GM19238 (cell line): ENCODE measurements around the gene COX5A.
A peak's percentile ranks its signal among the peaks of the same experiment; 100 is the strongest.

Experiments
- DNase-seq: peaks from one replicate; pipeline ENCODE4 v3.0.0; 2011; ENCODE audit warnings: low spot score; ENCODE audit not compliant: insufficient read length

COX5A gene

DNA sequence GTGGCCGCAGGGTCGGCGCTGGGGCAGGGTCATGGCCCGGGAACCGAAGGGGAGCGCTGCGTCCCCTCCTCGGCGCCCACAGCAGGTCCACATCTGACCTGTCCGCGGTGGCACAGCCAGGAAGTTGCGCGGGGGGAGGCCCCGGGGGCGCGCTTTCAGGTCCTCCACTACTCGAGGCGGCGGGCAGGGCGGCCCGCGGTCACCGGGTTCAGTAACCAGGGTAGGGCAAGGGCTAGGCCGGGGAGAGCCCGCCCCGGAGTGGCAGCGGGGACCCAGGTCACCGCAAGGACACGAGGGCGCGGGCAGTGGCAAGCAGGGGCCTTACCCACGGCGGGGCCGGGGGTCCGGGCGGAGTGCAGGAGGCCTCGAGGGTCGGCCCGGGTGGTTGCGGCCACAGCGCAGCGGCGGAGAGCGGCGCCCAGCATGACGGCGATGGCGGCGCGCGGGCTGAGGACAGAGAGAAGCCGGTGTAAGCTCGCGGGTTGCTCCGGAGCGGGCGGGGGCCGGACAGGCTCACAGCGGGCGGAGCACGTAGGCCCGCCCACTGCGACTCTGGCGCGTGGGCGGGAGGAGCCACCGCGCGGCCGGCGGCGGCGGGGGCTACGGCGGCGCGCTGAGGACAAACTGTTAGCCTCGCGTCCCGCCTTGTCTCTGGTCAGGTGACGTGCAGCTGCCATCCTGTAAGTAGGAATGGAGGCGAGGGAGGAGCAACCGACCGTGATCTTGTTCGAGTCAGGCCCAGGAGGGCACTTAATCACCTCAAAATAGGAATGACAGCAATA lies at the start of gene COX5A:
TSS of gene COX5A (minus strand) at position 484 of the 782 bp plus-strand sequence. CDS start at position 425, 59 bp downstream.
- DNase-seq, result peak; percentile 76

DNA sequence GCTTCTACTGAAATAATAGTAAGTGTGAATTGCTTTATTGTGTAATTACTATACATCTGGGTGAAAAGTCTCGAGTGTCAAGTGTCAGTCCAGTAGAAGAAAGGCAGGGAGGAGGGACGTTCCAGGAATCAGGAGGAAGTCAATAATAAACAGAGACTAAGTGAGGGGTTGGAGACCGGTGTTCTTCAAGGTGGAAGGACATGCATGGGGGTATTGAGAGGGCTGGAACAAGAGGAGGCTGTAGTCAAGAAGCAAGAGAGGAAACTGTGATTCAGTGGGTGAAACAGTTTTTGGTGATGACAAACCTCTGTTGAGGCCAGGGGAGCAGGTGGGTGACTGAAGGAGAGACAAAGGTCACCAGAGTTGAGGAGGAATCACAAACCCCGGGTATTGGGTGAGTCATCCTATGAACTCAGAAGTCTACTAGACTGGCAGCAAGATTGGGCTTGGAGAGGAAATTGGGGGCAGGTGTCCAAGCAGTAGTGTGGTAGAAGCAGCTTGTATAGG lies 45.9 kb upstream of the COX5A start:
- DNase-seq, result no peak

- DNase-seq, result no peak
These were observed 44.3 kb upstream of the COX5A start for GRCh38 chr15:74982183-74982582.

- no peak for DNase-seq
These were observed 40.6 kb upstream of the COX5A start for GRCh38 chr15:74978503-74978902.

- DNase-seq, result no peak
These were observed 40.2 kb upstream of the COX5A start for GRCh38 chr15:74978077-74978476.

DNA sequence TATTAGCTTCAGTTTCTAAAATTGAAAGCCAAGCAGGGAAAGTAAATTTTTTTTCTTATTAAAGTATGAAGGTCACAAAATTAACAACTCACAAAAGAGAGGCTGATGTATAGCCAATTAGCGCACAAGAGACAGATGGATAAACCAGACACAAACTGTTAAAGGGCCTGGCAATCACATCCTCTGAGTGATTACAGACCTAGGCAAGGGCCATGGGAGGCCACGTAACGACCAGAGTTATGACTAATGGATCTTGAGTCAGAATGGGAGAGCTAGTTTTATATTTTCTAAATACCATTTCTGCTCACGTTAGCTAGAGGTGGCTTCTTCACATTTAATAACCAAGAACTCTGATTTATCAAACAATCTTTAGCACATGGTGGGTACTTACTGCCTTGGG lies 39.7 kb upstream of the COX5A start:
- DNase-seq, result no peak

DNA sequence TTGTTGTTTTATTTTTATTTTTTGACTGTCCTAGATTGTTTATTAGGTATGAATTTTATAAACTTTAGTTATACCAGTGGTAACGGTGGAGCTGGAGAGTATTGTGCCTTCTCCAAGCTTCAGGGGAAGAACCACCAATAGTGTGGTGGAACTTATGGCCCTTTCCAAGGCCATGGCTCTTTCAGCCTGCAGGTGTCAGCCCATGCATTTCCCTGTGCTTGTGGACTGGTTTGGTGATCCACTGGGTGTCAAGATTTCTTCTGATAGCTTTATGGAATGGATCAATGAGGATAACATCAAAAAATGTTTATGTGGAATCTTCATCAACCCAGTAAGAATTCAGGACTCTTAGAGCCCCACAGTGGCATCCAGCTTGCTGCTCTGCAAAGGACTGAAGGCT lies 38.3 kb upstream of the COX5A start:
- no peak for DNase-seq

GRCh38 chr15:74967670-74968069 lies 29.8 kb upstream of the COX5A start:
- DNase-seq, result no peak

DNA sequence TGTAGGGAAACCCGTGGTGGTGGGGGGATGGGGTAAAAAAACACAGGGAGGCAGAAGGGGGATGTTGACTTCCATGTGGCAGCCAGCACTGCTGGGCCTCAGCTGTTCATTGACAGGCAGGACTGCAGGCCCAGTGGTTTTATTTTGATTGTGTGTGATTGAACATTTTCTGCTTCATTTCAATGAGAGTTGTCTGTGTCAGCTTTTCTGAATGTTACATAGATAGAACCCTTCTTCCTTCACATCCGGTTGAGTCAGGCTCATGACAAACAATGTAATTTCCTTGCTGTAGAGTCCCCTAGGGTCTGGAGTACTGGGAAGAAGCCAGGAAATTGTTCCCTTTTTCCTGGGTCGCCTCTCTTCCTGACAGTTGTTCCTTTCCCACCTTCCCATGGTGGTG lies 26.9 kb upstream of the COX5A start:
- DNase-seq, result no peak

DNA sequence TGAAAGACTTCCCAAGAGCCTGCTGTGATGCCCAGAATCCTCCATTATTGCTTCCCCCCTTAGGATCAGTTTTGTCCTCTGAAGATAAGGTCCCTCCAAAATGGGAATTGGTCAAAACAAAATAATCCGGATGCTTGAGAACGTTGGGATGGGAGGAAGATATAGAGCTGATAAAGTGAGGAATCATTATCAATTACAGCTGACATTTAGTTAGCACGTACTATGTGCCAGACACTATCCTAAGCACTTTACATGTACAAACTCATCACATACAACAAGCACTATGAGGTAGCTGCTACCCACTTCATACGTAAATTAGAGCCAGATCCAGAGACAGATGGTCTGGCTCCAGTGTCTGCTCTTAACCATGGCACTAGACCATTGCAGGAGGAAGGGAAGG lies 25.3 kb upstream of the COX5A start:
- no peak for DNase-seq

DNA sequence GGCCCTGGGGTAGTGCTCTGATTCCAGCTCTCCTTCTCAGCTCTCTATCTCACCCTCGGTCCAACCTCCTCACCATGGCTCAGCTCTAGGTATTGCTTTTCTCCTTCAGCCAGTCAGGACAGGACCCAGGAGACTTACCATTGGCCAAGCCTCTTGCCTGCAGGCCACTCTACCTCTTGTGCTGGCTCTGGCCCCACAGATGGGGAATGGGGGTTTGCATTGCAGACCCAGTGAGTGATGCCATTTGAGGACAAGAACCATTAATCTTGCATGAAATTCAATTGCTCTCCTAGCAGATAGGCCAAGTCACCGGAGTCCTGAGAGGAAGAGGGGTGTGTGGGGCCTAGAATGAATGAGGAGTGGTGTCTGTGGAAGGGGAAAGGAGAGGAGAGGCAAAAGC lies 24.8 kb upstream of the COX5A start:
- no peak for DNase-seq

GRCh38 chr15:74962219-74962618 lies 24.3 kb upstream of the COX5A start:
- DNase-seq, result no peak

- no peak for DNase-seq
These were observed 23.7 kb upstream of the COX5A start for GRCh38 chr15:74961616-74962015.

DNA sequence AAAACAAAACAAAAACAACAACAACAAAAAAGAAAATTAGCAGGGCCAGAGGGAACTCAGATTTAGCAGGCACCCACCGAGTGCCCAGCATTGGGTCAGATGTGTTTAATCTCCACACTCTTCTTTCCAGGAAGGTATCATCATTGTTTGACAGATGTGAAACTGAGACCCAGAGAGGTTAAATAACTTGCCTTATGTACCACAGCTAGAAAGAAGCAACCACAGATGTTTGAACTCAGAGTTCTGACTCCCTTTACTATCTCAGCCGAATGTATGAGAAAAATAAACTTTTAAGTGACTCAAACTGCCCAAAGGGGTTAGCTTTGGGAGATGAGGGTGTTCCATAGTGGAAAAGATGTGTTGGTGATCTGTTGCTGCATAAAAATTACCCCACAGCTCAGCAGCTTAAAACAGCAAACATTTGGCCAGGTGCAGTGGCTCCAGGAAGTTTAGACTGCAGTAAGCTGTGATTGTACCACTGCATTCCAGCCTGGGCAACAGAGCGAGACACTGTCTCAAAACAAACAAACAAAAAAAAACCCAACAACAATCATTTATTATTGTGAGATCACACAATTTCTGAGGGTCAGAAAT lies 23.2 kb upstream of the COX5A start:
- DNase-seq, result no peak

GRCh38 chr15:74960286-74960685 lies 22.4 kb upstream of the COX5A start:
- DNase-seq, result no peak

DNA sequence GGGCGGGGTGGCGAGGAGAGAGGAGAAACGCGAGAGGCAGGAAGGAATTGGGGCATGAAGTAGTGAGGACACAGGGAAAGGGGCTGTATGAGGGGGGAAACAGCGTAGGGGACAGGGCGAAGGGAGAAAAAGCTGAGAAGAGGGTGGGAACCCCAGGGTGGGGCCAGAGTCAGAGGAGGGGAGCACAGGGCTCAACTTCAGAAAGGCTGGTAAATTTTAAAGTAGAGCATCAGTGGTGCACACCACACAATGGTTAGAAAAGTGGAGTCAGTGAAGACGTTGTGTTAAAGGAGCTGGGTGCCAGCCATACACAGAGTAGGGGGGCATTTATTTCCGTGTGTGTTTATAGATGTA lies 21.7 kb upstream of the COX5A start:
- DNase-seq, result no peak

- no peak for DNase-seq
These were observed 21.2 kb upstream of the COX5A start for GRCh38 chr15:74958908-74959585.

- no peak for DNase-seq
These were observed 20.5 kb upstream of the COX5A start for GRCh38 chr15:74958320-74958907.

DNA sequence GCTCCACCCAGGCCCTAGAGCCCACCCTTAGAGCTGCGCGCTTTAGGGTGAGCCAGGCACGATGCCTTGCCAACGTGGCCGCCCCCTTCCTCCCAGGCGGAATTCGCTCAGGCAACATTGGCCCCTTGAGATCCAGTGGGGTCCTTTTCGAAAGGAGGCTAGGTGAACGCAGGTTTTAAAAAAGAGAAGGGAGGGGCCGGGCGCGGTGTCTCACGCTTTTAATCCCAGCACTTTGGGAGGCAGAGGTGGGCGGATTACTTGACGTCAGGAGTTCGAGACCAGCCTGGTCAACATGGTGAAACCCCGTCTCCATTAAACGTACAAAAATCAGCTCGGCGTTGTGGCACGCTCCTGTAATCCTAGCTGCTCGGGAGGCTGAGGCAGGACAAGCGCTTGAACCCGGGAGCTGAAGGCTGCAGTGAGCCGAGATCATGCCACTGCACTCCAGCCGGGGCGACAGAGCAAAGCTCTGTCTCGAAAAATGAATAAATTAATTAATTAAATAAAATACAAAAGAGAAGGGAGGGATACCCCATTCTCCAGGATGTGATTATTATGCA lies 19.7 kb upstream of the COX5A start:
- no peak for DNase-seq

- peak; percentile 67 for DNase-seq
These were observed 19.0 kb upstream of the COX5A start, which contains the start of gene RPP25 for GRCh38 chr15:74956648-74957475. TSS of gene RPP25 (minus strand) at chr15:74956772. CDS start at chr15:74956583, 189 bp downstream.
